DND-41 (cell line): ENCODE results near the gene CLASP1.

Experiments
- EZH2 ChIP-seq: IDR thresholded peaks from 3 replicates; pipeline ENCODE4 v1.6.1; 2012; ENCODE audit warnings: borderline replicate concordance, low read depth, mild to moderate bottlenecking, moderate library complexity, low read length, inconsistent platforms; ENCODE audit not compliant: severe bottlenecking
- TF ChIP-seq, protein P1 (sequence below): IDR thresholded peaks from 2 replicates; pipeline ENCODE4 v1.5.1; 2012; ENCODE audit warnings: borderline replicate concordance, low read length, moderate library complexity, mild to moderate bottlenecking; ENCODE audit not compliant: poor library complexity, severe bottlenecking; ENCODE audit errors: extremely low read depth

- no peak for TF ChIP-seq EZH2
- TF ChIP-seq, protein P1, sequence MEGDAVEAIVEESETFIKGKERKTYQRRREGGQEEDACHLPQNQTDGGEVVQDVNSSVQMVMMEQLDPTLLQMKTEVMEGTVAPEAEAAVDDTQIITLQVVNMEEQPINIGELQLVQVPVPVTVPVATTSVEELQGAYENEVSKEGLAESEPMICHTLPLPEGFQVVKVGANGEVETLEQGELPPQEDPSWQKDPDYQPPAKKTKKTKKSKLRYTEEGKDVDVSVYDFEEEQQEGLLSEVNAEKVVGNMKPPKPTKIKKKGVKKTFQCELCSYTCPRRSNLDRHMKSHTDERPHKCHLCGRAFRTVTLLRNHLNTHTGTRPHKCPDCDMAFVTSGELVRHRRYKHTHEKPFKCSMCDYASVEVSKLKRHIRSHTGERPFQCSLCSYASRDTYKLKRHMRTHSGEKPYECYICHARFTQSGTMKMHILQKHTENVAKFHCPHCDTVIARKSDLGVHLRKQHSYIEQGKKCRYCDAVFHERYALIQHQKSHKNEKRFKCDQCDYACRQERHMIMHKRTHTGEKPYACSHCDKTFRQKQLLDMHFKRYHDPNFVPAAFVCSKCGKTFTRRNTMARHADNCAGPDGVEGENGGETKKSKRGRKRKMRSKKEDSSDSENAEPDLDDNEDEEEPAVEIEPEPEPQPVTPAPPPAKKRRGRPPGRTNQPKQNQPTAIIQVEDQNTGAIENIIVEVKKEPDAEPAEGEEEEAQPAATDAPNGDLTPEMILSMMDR, result no peak
These were observed 20.9 kb upstream of the CLASP1 start for GRCh38 chr2:121670181-121670580.
